ENCODE data around the gene KRT32. TPM values are rescaled to one million over a fixed set of nuclear protein-coding genes. Genes with fewer than 3 reads are reported as not detected.

Gene KRT32
- total RNA-seq, 1 experiment from 2014 or later, result 0.42 TPM

DNA sequence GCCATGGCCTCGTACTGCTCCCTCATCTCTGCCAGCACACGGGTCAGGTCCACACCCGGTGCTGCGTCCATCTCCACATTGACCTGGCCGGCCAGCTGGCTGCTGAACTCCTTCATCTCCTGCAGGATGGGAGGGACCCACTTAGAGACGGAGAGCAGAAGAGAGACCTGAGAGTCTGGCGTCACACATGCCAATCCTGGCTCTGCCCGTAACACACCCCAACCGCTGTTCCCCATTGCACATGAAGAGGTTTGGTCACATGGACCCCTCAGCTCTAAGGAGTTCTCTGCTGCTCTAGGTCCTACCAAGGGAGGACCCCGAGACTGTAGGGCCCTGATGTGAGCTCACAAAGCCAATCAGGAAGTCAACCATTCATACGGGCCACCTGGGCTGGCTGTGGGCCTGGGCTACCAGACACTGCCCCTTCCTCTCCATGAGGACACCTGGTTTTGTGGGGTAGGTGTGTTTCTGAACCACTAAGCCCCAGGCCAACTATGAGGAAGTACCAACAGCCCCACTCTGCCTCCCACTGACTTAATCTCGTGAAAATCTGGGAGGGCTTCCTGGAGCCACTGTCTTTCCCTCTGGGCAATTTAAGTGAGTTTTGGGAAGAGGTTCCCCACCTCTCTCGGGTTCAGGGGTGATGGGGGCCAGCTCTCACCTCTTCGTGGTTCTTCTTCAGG lies 49.1 kb upstream of the KRT32 start:
- POLR2A ChIA-PET, result interaction anchor here (1.1 to 1.7 kb wide), 2 partner anchors 10 to 12 kb away, joined by 4 to 6 read pairs; partner anchors contain the start of genes KRT13 and KRT19
- CTCF ChIA-PET, result interaction anchor here (1.2 to 1.9 kb wide), 2 partner anchors 14 to 32 kb away, joined by 3 to 4 read pairs; no protein-coding TSS in a partner anchor
- H3K4me2 ChIP-seq (ENCODE audit: low read length), result no peak overlapping the region
- H4K20me1 ChIP-seq (ENCODE audit: insufficient read depth), result no peaks in the 10 kb centered on the region
- TF ChIP-seq TCF7L2 (IDR thresholded peaks at IDR 0.05; ENCODE audit: borderline replicate concordance, extremely low read depth, insufficient read depth, insufficient read length), result no peak
- no peak for TF ChIP-seq RAD21 (IDR thresholded peaks at IDR 0.05; ENCODE audit: low read depth)
- no peak for TF ChIP-seq FOSL1 (IDR thresholded peaks at IDR 0.05; ENCODE audit: low read depth)
- no peak for TF ChIP-seq YY1 (IDR thresholded peaks at IDR 0.05; ENCODE audit: extremely low read depth, insufficient replicate concordance, low read depth, low read length)
- no peak overlapping the region for H3K4me3 ChIP-seq (replicated peaks in 1 of 2; ENCODE audit: low read depth in 1 of 2, low read length in 2 of 2)
- H3K9ac ChIP-seq (ENCODE audit: low read length), result no peak overlapping the region
- H3K9me2 ChIP-seq (ENCODE audit: insufficient read depth), result no peaks in the 10 kb centered on the region
- ATAC-seq (no peak), DNase-seq (ENCODE audit: low read depth, low spot score) (no peak)
- no peaks in the 10 kb centered on the region for H3K79me2 ChIP-seq (ENCODE audit: insufficient read depth, low read length)
- RAD21 ChIA-PET (ENCODE audit: low non-redundant PET in 1 of 2, low total read pairs in 2 of 2, uncharacterized antibody in 2 of 2, unreplicated experiment in 2 of 2), result no interaction called here
- H3K4me1 ChIP-seq (ENCODE audit: control insufficient read depth in 1 of 2, insufficient read depth in 2 of 2, low read length in 2 of 2), result peaks cover 29 to 61% of the 10 kb centered on the region in 2 experiments
- H3K27me3 ChIP-seq (ENCODE audit: insufficient read depth, low read length), result no peaks in the 10 kb centered on the region
- BruUV-seq (replicated peaks), result no TSS peak
- H2AFZ ChIP-seq (ENCODE audit: low read depth, low read length, poor library complexity, severe bottlenecking), result no peak overlapping the region
- H3K9me3 ChIP-seq (ENCODE audit: control insufficient read depth in 1 of 2, insufficient read depth in 1 of 2, low read depth in 1 of 2, low read length in 2 of 2), result no peaks in the 10 kb centered on the region
- H3K27ac ChIP-seq (ENCODE audit: low read depth, low read length), result no peak overlapping the region
- 0 out of 4 replicates have a peak, but pooled peaks cover 0 to 5% of the 10 kb centered on the region in 2 experiments for H3K36me3 ChIP-seq (ENCODE audit: control insufficient read depth in 1 of 2, insufficient read depth in 2 of 2, low read length in 2 of 2)
- intact Hi-C loops (cut with micrococcal nuclease), result no loop called here

GRCh38 chr17:41513168-41513547 lies 46.0 kb upstream of the KRT32 start:
- Histone ChIP-seq H3K4me2 (ENCODE audit: low read length) (no peak overlapping the region), H3K9ac (ENCODE audit: low read length) (no peak overlapping the region), H3K79me2 (ENCODE audit: insufficient read depth, low read length) (no peaks in the 10 kb centered on the region), H3K27ac (ENCODE audit: low read depth, low read length) (no peak overlapping the region), H3K36me3 (ENCODE audit: control insufficient read depth in 1 of 2, insufficient read depth in 2 of 2, low read length in 2 of 2) (0 out of 4 replicates have a peak, but pooled peaks cover 0 to 5% of the 10 kb centered on the region in 2 experiments), H3K9me2 (ENCODE audit: insufficient read depth) (no peaks in the 10 kb centered on the region), H3K4me1 (ENCODE audit: control insufficient read depth in 1 of 2, insufficient read depth in 2 of 2, low read length in 2 of 2) (peaks cover 13 to 45% of the 10 kb centered on the region in 2 experiments), H3K4me3 (replicated peaks in 1 of 2; ENCODE audit: low read depth in 1 of 2, low read length in 2 of 2) (no peak overlapping the region), H3K27me3 (ENCODE audit: insufficient read depth, low read length) (no peaks in the 10 kb centered on the region), H3K9me3 (ENCODE audit: control insufficient read depth in 1 of 2, insufficient read depth in 1 of 2, low read depth in 1 of 2, low read length in 2 of 2) (no peaks in the 10 kb centered on the region), H2AFZ (ENCODE audit: low read depth, low read length, poor library complexity, severe bottlenecking) (no peak overlapping the region), H4K20me1 (ENCODE audit: insufficient read depth) (no peaks in the 10 kb centered on the region)
- intact Hi-C loops (cut with micrococcal nuclease), result no loop called here
- TF ChIP-seq SRF (IDR thresholded peaks at IDR 0.05; ENCODE audit: low read depth), result no peak
- TF ChIP-seq, protein P1, sequence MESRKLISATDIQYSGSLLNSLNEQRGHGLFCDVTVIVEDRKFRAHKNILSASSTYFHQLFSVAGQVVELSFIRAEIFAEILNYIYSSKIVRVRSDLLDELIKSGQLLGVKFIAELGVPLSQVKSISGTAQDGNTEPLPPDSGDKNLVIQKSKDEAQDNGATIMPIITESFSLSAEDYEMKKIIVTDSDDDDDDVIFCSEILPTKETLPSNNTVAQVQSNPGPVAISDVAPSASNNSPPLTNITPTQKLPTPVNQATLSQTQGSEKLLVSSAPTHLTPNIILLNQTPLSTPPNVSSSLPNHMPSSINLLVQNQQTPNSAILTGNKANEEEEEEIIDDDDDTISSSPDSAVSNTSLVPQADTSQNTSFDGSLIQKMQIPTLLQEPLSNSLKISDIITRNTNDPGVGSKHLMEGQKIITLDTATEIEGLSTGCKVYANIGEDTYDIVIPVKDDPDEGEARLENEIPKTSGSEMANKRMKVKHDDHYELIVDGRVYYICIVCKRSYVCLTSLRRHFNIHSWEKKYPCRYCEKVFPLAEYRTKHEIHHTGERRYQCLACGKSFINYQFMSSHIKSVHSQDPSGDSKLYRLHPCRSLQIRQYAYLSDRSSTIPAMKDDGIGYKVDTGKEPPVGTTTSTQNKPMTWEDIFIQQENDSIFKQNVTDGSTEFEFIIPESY (IDR thresholded peaks at IDR 0.05; ENCODE audit: extremely low read depth, insufficient replicate concordance, low read length), result no peak
- TF ChIP-seq POLR2A (IDR thresholded peaks at IDR 0.05; ENCODE audit: borderline replicate concordance, extremely low read depth, insufficient read depth, insufficient read length), result no peak
- DNase-seq (ENCODE audit: low read depth, low spot score) (no peak), ATAC-seq (no peak)
- POLR2A ChIA-PET, result no interaction called here
- RAD21 ChIA-PET (ENCODE audit: low non-redundant PET in 1 of 2, low total read pairs in 2 of 2, uncharacterized antibody in 2 of 2, unreplicated experiment in 2 of 2), result no interaction called here
- no TSS peak for BruUV-seq (replicated peaks)
- CTCF ChIA-PET, result no interaction called here
